NCI-H524 (cell line): Measurements from ENCODE around the gene C9.
"Not testable (repeated sequence)": the region's sequence is repeated elsewhere in the genome, so short reads cannot be mapped to it uniquely, and the experiment has no call there.

ENCODE experiments used
- DNase-seq, 2 experiments: peaks; one replicate each; lab custom pipeline; 2025; lab: John Stamatoyannopoulos, UW

The C9 gene

DNA sequence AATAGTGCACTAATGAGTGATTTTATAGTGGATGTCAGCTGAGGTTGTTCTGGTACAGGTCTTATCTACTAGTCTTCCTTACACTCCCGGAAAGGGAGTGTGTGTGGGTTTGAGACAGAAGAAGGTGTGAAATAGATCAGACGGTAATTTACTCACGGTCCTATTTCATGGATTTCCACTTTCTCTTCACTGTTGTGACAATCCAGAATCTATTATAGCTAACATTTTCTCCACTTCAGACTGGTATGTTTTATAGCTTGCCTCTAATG, 7.0 kb upstream of the C9 start:
- no peak for DNase-seq

GRCh38 chr5:39370555-39371366, 6.5 kb upstream of the C9 start:
- no peak for DNase-seq

DNA sequence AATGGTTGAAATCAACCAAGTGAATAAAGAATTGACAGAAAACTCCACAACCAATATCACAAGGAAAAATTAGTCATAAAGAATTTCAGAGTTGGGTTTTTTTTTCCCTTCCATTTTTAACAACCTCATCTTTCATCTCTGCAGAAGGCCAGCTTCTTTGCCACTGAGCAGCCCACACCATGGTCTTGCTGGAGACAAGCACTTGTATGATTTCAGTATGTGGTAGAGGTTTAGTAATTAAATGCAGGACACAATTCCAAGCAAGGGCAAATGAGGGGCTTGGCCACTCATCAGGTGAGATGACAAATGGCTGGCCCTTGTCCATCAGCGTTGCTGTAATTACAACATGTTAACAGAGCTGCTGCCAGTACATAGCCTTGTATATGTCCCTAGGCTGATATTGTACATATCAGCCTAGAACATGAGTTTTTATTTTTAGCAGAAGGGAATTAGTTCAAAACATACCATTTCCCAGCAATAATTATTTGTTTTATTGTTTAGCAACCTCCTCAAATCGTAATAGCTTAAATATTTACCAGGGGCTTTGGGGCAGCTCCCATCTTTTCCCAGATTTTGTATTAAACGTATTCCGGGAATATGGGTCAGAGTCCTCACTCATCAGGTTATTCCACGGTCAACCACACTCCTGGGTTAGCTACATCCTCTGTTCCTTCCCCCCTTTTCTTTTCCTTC, 5.0 kb upstream of the C9 start:
- DNase-seq = no peak

GRCh38 chr5:39368116-39368515, 3.8 kb upstream of the C9 start:
- no peak for DNase-seq

DNA sequence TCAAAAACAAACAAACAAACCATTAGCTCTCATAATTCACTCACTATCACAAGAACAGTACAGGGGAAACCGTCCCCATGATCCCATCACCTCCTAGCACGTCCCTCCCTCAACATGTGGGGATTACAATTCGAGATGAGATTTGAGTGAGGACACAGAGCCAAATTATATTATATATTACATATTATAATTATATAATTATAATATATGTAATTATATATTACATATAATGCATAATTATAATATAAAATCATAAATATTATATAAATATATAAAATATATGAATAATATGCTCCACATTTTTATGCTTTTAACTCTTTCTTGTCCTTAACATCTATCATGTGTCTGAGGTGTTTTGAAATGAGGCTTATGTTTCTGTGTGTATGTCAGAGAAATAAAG, 3.4 kb upstream of the C9 start:
- DNase-seq = no peak

- DNase-seq = no peak
Measured at GRCh38 chr5:39363217-39363616, 1.1 kb downstream of the C9 start.

DNA sequence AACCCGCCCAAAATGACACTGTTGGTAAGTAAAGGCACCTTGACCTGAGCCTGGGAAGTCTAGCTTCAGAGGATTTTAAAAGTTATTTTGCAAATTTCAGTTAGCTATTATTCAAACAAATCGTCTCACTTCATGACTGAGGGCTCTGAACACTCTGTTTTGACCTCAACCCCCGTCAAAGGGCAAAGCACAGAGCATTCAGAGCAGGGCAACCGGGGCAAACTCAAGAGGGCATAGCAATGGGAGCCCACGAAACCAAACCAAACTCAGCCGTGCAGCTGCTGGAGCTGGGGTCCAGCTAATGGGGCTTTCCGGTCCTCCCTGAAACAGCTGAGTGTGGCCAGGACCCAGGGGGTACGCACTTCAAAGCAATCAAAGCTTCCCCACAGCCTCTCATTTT, 1.6 kb downstream of the C9 start:
- no peak for DNase-seq

DNA sequence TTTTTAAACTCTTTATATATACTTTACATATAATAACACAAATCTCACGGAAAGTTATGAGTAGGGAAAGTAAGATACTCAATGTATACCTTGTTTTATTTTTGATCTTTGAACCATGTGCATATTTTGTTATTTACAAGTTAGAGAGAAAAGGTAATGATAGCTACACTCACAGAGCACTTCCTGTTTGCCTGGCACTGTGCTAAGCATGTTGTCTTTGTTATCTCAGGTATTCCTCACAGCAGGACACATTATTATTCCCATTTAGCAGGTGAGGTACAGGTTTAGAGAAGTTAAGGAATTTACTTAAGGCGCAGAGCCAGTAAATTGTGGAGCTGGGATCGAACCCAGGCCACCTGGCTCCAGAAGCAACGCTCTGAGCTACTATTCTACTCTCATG, 3.0 kb downstream of the C9 start:
- no peak for DNase-seq

GRCh38 chr5:39360471-39361111, 3.7 kb downstream of the C9 start:
- DNase-seq = no peak

DNA sequence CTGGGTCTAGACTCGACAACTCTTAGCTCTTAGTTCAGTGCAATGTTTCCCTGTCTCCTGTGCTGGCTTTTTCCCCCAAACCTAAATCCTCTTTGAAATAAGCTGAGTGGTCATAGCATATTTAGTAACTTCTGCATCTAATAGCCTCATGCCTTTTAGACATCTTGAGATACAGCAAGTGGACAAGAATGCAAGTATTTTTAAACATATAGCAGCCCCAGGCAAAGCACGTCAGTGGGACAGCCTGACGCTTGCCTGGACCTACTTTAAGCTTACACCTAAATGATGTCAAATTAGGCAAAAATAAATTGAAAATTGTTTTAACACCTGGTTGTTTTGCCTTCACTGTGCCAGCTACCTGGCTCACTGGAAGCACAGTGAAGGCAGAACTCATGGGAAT, 8.0 kb downstream of the C9 start:
- DNase-seq = no peak

- no peak for DNase-seq
Measured at GRCh38 chr5:39355324-39355723, 9.0 kb downstream of the C9 start.

GRCh38 chr5:39353717-39354399, 10.4 kb downstream of the C9 start:
- DNase-seq = no peak

- DNase-seq = no peak
Measured at GRCh38 chr5:39352951-39353350, 11.3 kb downstream of the C9 start.

DNA sequence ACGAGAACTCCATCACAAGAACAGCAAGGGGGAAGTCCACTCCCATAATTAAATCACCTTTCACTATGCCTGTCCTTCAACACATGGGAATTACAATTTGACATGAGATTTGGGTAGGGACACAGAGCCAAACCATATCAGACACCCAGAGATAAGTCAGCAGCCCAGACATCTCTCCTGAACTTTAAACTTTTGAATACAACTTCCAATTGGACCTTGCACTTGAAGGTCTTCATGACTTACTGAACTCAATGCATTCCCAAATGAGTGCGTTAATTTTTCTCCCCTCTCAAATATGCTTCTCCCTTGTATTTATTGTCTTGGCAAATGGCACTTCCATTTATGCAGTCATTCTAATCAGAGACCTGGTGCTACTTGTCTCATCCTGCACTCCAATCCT, 12.1 kb downstream of the C9 start:
- no peak for DNase-seq

- DNase-seq = no peak
Measured at GRCh38 chr5:39349484-39349883, 14.8 kb downstream of the C9 start.

DNA sequence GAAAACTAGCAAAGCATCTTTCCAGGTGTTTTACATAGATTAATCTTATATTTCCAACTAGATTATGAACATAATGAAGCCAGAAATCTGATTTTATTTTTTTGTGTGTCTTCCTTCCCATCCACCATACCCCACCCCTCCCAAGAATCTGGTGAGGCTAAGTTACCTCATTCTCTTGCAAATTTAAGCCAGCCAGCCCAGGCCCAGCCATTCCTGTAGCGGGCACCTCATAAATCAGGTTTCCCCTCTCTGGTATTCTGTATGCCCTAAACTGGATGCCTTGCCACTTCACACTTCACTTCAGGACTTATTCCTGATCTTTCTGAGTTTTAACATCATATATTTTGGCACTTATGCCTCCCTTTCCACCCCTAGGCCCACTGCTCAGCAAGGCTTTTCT, 21.8 kb downstream of the C9 start:
- no peak for DNase-seq

DNA sequence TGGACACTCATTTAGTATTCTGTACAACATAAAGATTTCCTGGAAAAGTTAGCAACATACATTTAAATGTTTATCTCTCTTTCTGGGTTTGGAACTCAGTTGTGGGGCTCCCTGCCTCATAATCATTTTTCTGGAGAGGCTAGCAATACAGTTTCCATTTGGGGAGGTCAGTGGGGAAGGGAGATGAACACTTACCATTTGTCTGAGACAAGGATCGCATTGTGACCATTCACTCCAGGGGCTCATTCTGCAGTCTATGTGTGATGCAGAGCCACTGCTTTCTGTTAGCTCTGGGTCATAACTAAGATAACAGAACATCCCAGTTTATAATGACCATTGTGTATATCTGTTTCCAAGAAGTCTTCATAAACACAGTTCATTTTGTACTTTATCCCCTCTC, 22.4 kb downstream of the C9 start:
- DNase-seq = no peak

DNA sequence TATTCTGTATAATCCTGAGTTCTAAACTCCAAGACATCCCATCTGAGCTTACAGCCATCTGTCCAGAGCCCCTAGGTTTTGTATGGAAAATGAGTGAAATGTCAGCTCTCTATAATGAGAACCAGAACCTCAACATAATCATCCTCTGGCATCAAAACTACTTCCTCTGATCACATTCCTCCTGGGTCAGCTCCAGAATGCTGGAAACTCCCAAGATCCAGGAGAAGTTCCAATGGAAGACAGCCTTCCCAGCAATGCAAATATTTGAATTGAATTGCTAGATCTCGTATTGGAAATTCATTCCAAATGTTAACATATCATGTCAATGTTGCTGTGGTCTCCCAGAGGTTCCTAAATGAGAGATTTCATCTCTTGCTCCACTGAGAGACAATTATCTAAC, 23.8 kb downstream of the C9 start:
- DNase-seq = no peak

- no peak for DNase-seq
Measured at GRCh38 chr5:39337252-39337915, 26.9 kb downstream of the C9 start.

GRCh38 chr5:39334296-39334695, 30.0 kb downstream of the C9 start:
- not testable (repeated sequence) for DNase-seq

- no peak for DNase-seq
Measured at GRCh38 chr5:39333104-39333503, 31.2 kb downstream of the C9 start.

DNA sequence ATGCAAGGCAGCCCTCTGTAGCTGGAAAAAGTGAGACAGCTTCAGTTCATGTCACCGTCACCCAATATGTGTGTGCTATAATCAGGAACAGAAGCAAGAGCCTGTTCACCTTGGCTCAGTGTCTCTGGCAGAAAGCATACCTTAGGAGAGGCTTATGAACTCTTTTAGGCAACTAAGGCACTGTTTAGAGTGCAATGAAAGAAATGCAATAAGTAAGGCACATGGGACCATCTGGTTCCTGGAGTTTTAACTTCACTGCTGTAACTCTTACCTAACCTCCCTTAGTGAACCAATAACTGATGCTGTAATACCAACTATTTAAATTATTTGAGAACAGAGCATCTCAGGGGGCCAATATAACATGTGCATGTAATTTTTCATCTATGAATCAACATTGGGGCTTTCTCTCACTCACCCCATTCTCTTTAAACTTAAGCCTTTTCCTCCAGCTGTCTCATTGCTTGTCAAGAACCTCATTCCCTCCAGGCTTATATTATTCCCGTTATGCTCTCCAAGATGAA, 32.4 kb downstream of the C9 start:
- no peak for DNase-seq
